WERI-Rb-1 (cell line): ENCODE data around the gene FAHD2A.

Experiments used
- DNase-seq: peaks from one replicate; pipeline ENCODE4 v3.0.0-alpha.2; 2020
- H3K27ac ChIP-seq: fragments of 250-450 bp; sonication (Bioruptor Pico); 2 replicates; pipeline ENCODE4 v1.5.1; 2020; ENCODE audit warnings: mild to moderate bottlenecking, moderate library complexity
- H3K27me3 ChIP-seq: fragments of 250-450 bp; sonication (Bioruptor Pico); 2 replicates; pipeline ENCODE4 v1.5.1; 2021; ENCODE audit warnings: mild to moderate bottlenecking, low read depth, moderate library complexity; ENCODE audit not compliant: insufficient read depth, severe bottlenecking
- H3K36me3 ChIP-seq: fragments of 250-450 bp; sonication (Bioruptor Pico); 2 replicates; pipeline ENCODE4 v1.5.1; 2020; ENCODE audit warnings: mild to moderate bottlenecking, moderate library complexity
- H3K4me3 ChIP-seq: 2 replicates; pipeline ENCODE4 v1.5.1; 2011; ENCODE audit warnings: low read depth, mild to moderate bottlenecking, control low read depth, low read length
- H3K9me3 ChIP-seq: fragments of 250-450 bp; sonication (Bioruptor Pico); 2 replicates; pipeline ENCODE4 v1.5.1; 2021; ENCODE audit warnings: mild to moderate bottlenecking, moderate library complexity; ENCODE audit not compliant: severe bottlenecking
- TF ChIP-seq, protein P1 (sequence below): IDR thresholded peaks from 2 replicates; pipeline ENCODE4 v1.5.1; 2011; ENCODE audit warnings: low read depth, mild to moderate bottlenecking, control low read depth, inconsistent platforms, low read length

Gene FAHD2A

DNA sequence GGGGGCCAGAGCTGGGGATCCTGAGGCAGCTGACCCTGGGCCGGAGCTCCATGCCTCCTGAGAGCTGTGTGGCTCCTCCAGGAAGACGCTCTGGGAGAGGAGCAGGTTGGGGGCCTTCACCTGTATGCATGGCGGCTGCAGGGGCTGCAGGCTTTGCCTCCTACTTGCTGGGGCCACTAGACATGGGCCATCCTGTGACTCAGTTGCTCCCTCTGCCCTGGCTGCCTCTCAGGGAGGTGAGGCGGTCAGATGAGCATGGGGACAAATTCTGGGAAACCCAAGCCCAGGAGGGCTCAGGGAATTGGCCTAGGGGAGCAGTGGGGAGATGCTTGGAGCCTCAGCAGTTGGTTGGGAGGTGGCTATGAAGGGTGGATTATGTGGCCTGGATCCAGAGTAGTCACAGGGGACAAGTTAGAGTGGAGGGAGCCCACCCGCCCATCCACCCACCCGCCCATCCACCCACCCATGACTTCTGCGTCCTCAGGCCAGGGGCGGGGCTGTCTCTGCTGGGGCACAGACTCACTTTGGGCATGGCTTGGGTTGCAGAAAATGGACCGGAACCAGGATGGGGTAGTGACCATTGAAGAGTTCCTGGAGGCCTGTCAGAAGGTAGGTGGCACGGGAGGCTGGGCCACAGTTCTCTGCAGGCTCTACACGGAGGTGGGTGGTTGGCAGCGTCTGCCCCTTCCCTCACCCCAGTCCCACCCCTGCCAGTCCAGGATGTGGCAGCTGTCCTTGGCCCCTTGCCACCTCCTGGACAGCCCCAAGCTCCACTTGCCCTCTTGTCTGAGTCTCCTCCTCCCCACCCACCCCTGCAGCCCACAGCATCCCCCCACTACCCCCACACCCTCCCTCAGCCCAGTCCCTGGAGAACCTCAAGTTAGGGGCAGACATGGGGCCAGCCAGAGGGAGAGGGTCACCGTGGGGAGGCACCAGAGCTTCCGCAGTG, 19.5 kb upstream of the FAHD2A start:
- no peaks in the 10 kb centered on the region for H3K27me3 ChIP-seq
- H3K9me3 ChIP-seq, result no peaks in the 10 kb centered on the region
- no peaks in the 10 kb centered on the region for H3K36me3 ChIP-seq
- TF ChIP-seq, protein P1, sequence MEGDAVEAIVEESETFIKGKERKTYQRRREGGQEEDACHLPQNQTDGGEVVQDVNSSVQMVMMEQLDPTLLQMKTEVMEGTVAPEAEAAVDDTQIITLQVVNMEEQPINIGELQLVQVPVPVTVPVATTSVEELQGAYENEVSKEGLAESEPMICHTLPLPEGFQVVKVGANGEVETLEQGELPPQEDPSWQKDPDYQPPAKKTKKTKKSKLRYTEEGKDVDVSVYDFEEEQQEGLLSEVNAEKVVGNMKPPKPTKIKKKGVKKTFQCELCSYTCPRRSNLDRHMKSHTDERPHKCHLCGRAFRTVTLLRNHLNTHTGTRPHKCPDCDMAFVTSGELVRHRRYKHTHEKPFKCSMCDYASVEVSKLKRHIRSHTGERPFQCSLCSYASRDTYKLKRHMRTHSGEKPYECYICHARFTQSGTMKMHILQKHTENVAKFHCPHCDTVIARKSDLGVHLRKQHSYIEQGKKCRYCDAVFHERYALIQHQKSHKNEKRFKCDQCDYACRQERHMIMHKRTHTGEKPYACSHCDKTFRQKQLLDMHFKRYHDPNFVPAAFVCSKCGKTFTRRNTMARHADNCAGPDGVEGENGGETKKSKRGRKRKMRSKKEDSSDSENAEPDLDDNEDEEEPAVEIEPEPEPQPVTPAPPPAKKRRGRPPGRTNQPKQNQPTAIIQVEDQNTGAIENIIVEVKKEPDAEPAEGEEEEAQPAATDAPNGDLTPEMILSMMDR, result no peak
- no peak for DNase-seq
- no peak overlapping the region for H3K4me3 ChIP-seq
- H3K27ac ChIP-seq, result no peak overlapping the region

DNA sequence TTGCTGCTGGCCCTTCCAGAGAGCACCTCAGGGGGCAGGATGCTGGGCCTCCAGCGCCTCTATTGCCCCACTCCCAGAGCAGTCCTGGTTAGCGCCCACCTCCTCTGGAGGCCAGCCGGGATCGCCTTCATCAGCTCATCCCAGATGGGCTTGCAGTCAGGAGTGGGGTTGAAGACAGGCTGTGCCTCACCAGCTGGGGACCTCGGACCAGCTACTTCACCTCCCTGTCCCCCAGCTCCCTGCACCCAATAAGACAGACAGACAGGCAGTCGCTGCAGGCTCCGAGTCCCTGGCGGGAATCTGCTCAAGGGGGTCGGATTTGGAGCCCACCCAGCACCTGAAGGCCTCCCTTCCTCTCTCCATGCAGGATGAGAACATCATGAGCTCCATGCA, 18.9 kb upstream of the FAHD2A start:
- Histone ChIP-seq H3K27ac (no peak overlapping the region), H3K27me3 (no peaks in the 10 kb centered on the region), H3K4me3 (no peak overlapping the region), H3K9me3 (no peaks in the 10 kb centered on the region), H3K36me3 (no peaks in the 10 kb centered on the region)
- DNase-seq, result no peak
- TF ChIP-seq, protein P1, result no peak

DNA sequence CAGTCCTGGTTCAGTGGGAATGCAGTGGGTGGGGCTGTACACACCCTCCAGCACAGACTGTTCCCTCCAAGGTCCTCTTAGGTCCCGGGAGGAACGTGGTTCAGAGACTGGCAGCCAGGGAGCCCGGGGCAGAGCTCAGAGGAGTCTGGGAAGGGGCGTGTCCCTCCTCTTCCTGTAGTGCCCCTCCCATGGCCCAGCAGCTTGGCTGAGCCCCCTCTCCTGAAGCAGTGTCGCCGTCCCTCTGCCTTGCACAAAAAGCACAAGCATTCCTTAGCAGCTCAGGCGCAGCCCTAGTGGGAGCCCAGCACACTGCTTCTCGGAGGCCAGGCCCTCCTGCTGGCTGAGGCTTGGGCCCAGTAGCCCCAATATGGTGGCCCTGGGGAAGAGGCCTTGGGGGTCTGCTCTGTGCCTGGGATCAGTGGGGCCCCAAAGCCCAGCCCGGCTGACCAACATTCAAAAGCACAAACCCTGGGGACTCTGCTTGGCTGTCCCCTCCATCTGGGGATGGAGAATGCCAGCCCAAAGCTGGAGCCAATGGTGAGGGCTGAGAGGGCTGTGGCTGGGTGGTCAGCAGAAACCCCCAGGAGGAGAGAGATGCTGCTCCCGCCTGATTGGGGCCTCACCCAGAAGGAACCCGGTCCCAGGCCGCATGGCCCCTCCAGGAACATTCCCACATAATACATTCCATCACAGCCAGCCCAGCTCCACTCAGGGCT, 17.5 kb upstream of the FAHD2A start:
- no peak overlapping the region for H3K4me3 ChIP-seq
- no peak overlapping the region for H3K27ac ChIP-seq
- DNase-seq, result no peak
- TF ChIP-seq, protein P1, result no peak
- no peaks in the 10 kb centered on the region for H3K36me3 ChIP-seq
- H3K9me3 ChIP-seq, result no peaks in the 10 kb centered on the region
- no peaks in the 10 kb centered on the region for H3K27me3 ChIP-seq

DNA sequence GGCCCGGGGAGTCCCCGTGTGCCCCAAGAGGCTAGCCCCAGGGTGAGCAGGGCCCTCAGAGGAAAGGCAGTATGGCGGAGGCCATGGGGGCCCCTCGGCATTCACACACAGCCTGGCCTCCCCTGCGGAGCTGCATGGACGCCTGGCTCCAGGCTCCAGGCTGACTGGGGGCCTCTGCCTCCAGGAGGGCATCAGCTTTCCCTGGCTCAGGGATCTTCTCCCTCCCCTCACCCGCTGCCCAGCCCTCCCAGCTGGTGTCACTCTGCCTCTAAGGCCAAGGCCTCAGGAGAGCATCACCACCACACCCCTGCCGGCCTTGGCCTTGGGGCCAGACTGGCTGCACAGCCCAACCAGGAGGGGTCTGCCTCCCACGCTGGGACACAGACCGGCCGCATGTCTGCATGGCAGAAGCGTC, 16.9 kb upstream of the FAHD2A start:
- DNase-seq, result no peak
- TF ChIP-seq, protein P1, result no peak
- H3K9me3 ChIP-seq, result no peaks in the 10 kb centered on the region
- H3K27ac ChIP-seq, result no peak overlapping the region
- no peaks in the 10 kb centered on the region for H3K27me3 ChIP-seq
- H3K36me3 ChIP-seq, result no peaks in the 10 kb centered on the region
- no peak overlapping the region for H3K4me3 ChIP-seq

DNA sequence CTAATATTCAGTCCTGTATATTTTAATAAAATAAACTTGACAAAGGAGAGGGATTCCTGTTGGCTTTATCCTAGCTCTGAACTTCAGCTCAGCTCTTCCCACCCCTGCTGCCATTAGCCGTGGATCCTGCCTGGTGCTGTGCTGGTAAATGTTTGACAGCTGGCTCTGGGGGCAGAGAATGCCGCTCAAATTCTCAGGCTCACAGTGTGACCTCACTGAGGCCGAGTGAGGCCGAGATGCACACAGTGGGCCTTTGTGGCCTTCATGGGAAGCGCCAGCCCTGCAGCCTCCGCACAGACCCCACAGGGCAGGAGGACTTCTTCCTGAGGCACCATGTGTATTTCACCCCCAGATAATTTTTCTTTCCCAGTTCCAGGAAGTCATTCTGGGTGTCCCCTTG, 16.5 kb upstream of the FAHD2A start:
- TF ChIP-seq, protein P1, result no peak
- no peak for DNase-seq

More for the DNA sequence above, 16.5 kb upstream of the FAHD2A start:
- Histone ChIP-seq H3K9me3 (no peaks in the 10 kb centered on the region), H3K4me3 (no peak overlapping the region), H3K36me3 (no peaks in the 10 kb centered on the region), H3K27ac (no peak overlapping the region), H3K27me3 (no peaks in the 10 kb centered on the region)
